Measurements from ENCODE around the gene C15orf61.

C15orf61 gene

DNA sequence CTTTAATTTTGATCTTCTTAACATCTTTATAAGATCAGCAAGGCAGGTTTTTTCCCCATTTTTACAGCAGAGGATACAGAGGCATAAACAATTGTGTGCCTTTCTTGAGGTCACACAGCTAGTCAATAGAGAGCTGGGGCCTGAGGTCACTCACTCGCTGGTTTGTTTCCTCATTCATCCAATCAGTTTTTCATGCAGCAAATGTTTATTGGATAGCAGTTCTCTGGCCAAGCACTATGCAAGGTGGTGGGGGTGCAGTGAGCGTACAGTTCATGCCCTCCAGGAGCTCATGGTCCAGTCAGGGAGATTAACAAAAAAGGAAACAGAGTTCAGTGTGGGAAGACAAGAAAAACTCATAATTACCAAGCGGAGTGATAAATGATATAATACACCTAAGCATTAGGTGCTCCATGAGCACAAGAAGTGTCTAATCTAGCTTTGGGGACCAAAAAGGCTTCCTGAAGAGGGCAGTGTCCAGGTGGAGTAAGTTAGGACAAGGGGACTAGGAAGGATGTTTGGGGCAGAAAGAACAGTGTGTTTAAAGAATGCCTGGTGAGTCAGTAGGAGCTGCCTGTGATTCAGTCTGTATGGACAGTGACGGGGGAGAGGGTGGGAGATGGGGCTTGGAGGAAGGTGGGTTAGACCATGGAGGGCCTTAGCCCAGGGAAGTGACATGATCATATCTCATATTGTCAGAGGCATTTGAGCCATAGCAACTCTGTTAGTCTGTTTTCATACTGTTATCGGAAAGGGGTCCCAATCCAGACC is 50.9 kb downstream of the C15orf61 start:
- TF ChIP-seq, protein P1, sequence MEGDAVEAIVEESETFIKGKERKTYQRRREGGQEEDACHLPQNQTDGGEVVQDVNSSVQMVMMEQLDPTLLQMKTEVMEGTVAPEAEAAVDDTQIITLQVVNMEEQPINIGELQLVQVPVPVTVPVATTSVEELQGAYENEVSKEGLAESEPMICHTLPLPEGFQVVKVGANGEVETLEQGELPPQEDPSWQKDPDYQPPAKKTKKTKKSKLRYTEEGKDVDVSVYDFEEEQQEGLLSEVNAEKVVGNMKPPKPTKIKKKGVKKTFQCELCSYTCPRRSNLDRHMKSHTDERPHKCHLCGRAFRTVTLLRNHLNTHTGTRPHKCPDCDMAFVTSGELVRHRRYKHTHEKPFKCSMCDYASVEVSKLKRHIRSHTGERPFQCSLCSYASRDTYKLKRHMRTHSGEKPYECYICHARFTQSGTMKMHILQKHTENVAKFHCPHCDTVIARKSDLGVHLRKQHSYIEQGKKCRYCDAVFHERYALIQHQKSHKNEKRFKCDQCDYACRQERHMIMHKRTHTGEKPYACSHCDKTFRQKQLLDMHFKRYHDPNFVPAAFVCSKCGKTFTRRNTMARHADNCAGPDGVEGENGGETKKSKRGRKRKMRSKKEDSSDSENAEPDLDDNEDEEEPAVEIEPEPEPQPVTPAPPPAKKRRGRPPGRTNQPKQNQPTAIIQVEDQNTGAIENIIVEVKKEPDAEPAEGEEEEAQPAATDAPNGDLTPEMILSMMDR (IDR thresholded peaks at IDR 0.05): no peak
- no peak for TF ChIP-seq ZFX (IDR thresholded peaks at IDR 0.05; ENCODE audit: borderline replicate concordance)

DNA sequence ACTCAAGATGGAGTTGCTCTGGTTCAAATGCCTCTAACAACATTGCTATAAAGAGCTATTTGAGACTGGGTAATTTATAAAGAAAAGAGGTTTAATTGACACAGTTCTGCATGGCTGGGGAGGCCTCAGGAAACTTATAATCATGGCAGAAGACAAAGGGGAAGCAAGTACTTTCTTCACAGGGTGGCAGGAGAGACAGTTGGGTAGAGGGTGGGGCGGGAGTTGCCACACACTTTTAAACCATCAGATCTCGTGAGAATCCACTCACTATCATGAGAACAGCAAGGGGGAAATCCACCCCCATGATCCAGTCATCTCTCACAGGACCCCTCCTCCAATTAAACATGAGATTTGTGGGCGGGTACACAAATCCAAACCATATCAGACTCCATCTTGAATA is 52.3 kb downstream of the C15orf61 start:
- no peak overlapping the region for H3K27ac ChIP-seq
- no peak for TF ChIP-seq ZFX (IDR thresholded peaks at IDR 0.05; ENCODE audit: borderline replicate concordance)
- TF ChIP-seq, protein P1 (IDR thresholded peaks at IDR 0.05): no peak

More for the DNA sequence above, 50.9 kb downstream of the C15orf61 start:
- H3K27ac ChIP-seq: no peak overlapping the region

DNA sequence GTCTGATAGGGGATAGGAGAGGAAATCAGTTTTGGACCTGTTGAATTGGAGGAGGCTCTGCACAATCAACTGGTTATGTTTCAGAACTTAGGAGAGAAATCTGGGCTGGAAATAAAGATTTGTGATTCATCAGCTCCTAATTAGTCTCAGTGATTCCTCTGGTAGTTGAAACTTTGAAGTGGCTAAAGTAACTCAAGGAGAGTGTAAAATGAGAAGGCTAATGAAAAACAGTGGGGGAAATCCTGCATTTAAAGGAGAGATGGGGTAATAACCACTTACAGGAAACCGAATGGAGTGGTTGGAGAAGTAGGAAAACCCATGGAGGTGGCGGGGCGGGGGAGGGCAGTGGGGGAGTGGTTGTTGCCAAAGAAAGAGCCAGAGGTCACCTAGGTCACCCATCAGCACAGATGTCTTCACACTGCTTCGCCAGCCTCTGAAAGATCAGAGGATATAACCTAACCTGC is 54.1 kb downstream of the C15orf61 start:
- no peak overlapping the region for H3K27ac ChIP-seq
- TF ChIP-seq ZFX (IDR thresholded peaks at IDR 0.05; ENCODE audit: borderline replicate concordance): no peak
- TF ChIP-seq, protein P1 (IDR thresholded peaks at IDR 0.05): no peak

DNA sequence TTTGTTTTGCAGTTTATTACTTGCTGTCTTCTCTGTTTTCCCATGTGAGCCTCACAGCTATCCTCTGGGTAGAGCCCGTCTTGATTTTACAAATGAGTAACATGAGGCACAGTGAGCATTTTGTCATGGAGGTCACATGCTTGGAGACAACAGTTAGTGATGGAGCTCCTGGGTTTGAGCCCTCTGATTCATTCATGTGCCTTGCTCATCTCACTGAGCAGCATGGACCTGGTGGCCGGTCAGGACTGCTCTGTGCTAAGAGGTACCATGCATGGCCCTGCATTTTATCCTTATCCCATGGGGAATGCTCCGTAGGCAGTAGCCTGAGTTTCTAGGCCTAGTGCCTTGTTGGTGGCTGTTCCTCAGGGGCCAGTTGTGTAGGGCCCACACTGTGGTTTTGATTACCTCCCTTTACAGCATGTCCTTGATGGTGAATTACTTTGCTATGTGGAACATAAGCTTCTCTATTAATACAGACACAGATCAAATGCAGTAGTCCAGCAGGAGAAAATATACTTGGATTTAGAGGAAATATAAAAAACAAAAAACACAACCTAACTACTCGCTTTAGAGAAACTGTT is 57.2 kb downstream of the C15orf61 start:
- TF ChIP-seq, protein P1 (IDR thresholded peaks at IDR 0.05): no peak
- TF ChIP-seq ZFX (IDR thresholded peaks at IDR 0.05; ENCODE audit: borderline replicate concordance): no peak

DNA sequence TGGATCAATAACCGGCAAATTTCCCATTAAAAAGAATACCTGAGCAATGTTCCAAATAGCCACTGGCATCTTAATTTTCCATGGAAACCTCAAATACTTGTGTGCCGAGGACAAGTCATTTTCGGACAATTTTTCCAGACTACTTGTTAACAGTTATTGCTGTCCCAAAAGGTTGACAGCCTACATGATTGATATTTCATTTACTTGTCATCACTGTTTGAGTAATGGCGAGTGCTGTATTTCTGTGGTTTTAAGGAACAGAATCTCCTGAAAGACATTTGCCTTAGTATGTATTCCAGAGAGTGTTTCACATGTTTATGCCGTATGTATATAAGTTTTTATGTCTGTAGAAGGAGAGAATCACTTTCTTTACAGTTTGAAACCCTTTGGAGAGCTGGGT is 58.2 kb downstream of the C15orf61 start:
- H3K27ac ChIP-seq: no peak overlapping the region
- TF ChIP-seq ZFX (IDR thresholded peaks at IDR 0.05; ENCODE audit: borderline replicate concordance): no peak
- TF ChIP-seq, protein P1 (IDR thresholded peaks at IDR 0.05): no peak

More for the DNA sequence above, 57.2 kb downstream of the C15orf61 start:
- no peak overlapping the region for H3K27ac ChIP-seq
